Measurements from ENCODE around the gene HK1. TPM values are rescaled to one million over a fixed set of nuclear protein-coding genes. Genes with fewer than 3 reads are reported as not detected.
A peak's percentile ranks its signal among the peaks of the same experiment; 100 is the strongest.

The HK1 gene
- total RNA-seq, 1 donor from 2014 or later = 133 TPM

DNA sequence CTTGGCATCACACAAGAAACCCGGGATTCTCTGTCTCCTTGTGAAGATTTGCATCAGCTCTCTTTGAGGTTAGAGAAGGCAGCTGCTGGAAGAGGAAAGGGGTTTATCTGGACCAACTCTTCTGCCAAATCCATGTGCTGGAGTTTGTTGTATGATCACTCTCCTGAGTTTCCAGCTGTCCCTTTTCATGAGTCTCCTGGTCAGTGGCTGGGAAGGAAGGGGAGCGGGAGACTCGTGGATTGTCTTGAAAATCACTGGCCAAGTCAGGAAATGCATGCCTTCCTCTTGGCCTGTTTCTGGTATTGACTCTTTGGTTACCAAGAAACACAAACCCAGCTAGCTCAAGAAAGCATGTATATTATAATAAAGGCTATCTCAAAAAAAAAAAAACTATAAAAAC lies 99.6 kb downstream of the HK1 start:
- no peak for ATAC-seq

DNA sequence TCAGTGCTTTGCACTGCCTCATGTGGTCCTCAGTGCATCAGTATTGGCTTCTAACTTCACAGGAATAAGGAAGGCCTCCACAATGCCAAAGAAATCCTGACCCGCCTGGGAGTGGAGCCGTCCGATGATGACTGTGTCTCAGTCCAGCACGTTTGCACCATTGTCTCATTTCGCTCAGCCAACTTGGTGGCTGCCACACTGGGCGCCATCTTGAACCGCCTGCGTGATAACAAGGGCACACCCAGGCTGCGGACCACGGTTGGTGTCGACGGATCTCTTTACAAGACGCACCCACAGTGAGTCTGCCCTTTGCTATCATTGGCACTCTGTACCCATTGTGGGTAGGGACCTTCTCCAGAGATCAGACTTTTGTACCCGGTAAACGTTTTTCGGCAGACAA lies 101.5 kb downstream of the HK1 start:
- ATAC-seq = no peak

DNA sequence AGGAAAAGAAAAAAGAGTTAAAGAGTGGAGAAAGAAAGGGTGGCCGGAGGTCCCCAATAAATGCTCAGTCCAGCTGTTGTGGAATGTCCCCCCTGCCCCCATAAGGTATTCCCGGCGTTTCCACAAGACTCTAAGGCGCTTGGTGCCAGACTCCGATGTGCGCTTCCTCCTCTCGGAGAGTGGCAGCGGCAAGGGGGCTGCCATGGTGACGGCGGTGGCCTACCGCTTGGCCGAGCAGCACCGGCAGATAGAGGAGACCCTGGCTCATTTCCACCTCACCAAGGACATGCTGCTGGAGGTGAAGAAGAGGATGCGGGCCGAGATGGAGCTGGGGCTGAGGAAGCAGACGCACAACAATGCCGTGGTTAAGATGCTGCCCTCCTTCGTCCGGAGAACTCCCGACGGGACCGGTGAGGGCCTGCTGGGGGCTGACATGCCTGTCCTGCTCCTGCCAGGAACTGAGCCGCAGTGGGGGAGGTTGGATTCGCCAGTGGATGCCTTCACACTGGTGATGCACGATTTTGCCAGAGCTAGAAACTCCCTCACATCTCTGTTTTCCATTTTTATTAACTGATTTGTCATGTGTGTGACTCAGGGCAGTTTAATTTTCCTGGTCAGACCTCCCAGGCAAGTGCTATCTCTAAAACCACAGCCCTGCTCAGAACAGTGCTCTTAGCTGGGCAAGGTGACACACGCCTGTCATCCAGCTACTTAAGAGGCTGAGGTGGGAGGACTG lies 104.3 kb downstream of the HK1 start:
- peak; percentile 42 for ATAC-seq

DNA sequence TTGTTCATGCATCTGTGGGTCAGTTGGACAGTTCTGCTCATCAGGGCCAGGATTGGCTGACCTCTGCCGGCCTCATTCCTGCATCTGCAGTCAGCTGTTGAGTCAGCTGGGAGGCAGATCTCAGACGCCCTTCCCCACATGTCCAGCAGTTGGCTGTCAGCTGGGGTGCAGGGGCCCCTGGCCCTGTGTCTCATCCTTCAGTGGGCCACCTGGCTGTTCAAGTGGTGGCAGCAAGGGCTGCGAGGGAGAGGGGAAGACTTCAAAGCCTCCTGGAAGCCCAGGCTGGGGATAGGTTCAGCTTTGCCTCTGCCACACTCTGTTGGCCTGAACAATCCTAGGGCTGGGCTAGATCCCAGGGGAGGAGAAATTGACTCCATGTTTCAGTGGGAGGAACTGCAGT lies 105.3 kb downstream of the HK1 start:
- ATAC-seq = no peak

DNA sequence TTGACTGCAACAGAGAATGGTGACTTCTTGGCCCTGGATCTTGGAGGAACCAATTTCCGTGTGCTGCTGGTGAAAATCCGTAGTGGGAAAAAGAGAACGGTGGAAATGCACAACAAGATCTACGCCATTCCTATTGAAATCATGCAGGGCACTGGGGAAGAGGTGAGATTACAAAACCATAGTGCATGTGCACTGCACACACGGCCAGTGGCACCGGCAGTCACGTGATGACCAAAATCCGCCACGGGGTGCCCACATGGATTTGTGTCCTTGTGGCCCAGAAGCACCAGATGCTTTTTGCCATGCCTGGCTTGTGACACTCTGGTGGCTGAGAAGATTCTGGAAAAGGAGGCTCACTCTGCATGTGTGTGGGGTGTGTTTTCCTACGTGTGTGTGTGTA lies 106.0 kb downstream of the HK1 start:
- ATAC-seq = no peak

DNA sequence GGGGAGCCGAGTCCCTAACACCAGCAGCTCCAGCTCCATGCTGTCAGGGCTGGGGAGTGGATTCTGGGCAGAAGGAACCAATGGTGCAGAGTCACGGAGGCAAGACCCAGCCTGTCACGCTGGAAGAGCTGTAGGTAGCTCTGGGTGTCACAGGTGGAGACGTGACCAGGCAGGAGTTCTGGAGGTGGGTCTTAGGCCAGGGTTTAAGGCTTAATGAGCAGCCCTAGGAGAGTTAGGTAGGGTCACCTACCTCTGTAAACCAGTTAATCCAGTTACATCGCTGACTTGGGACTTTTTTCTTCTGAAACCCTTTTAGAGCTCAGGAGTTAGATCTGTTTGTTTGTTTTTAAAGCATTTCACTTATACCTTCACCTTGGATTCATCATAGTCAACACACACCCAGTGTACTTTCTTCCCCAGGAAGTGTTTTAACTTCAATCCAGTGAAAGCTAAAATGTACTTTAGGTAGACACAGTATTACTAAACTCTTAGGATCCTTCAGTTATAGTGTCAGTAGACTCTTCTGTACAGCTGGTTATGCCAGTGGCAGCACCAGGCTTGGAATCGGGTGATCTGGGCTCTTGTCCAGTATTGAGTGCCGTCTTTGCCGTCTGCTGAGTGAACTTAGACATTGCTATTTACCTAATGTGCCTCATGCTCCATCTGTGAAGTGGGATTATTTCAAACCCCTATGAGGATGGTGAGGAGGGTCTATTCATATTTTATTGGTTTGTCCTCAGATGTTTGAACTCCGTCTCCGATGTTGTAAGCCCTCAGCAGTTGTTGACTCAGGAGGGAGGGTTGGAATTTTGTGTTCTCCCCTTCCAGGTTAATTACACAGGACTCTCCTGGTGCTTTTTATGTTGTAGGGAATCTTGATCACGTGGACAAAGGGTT lies 107.4 kb downstream of the HK1 start:
- ATAC-seq = peak; percentile 94

DNA sequence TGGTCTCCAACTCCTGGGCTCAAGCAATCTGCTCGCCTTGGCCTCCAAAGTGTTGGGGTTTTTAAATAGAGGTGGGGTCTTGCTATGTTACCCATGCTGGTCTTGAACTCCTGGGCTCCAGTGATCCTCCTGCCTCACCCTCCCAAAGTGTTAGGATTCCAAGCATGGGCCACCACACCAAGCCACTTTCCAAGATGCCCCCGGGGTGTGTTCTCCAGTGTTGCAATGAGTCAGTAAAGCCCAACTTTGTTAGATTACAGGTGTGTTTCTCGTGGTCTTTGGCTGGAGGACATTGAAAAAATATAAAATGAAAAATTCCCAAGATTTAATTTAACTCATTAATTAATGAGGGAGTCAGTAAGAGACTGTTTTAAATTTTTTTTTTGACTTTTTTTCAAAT lies 109.2 kb downstream of the HK1 start:
- ATAC-seq = no peak

DNA sequence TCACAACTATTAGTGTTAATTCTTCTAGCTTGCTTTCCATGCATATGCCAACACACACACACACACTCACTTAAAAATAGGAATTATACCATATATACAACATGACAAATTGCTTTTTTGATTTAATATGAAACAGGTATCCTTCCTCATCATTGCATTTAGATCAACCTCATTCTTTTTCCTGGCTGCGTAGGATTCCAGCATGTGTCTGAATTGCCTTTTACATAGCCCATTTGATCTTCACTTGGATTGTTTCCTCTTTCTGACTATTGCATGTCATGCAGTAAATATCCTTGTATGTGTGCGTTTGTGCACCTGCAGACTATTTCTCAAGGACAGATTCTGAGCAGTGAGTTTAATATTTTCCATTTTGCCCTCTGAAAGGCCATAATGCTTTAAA lies 110.2 kb downstream of the HK1 start:
- ATAC-seq = no peak

DNA sequence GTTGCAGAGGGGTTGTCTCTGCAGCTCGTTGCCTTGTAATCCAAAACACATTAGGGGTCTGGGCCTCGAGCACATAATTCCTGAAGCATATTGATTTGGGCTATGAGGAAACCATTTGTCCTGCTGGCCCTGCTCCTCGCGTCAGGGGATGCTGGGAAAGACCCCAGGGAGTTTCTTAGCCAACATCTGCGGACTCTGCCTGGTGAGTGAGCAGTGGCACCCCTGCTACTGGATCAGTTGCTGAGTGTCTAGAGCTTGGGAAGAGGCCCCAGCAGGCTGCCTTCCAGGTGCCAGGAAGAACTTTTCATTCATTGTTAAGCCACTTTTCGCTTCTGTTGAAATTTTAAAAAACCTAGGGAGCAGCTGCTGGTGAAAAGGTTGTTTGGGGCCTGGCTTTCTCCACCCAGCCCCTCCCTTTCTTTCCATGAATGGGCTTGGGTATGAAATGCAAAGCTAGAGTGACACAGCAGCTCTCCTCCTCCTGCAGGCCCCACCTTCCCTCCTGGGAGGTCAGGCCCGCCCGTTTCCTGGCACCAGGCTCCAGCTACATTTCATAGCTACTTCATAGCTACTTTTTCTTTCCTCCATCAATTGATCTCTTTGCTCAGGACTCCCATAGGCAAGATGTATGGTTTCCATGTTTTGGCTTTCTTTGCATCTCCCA lies 111.7 kb downstream of the HK1 start:
- peak; percentile 67 for ATAC-seq

DNA sequence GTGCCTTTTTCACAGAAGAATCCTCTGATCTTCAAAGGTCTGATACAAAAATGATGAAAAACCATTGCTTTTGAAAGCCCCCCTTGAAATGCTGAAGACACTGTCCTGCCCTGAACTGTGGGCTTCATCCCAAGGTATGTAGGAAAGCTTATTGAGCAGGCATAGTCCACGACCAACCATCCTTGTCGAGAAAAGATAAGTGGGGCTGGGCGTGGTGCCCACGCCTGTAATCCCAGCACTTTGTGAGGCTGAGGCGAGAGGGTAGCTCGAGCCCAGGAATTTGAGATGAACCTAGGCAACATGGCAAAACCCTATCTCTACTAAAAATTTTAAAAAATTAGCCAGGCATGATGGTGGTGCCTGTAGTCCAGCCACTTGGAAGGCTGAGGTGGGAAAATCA lies 112.9 kb downstream of the HK1 start:
- ATAC-seq = no peak

DNA sequence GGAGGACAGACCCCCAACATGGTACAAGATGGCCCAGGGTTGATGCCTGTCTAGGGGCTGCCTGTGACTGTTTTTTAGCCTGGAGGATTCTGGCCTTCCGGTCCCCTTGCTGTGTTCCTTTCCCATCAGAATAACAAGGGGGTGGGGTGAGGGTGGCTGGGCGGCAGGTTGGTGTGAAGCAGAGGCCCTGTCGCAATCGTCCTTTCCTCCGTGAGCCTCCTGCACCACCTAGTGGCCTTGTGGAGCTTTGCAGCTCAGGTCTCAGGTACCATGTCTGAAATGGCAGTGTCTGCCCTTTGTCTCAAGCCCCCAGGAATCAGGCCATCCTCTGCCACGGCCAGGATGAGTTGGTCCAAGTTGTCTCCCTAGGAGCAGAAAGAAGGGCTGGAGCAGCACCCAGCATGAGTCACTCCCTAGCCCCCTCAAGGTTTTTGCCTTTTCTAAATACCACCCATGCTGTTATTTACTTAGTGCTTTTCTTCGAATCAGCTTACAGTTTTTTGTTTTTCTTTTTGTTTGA lies 114.2 kb downstream of the HK1 start:
- ATAC-seq = peak; percentile 89

DNA sequence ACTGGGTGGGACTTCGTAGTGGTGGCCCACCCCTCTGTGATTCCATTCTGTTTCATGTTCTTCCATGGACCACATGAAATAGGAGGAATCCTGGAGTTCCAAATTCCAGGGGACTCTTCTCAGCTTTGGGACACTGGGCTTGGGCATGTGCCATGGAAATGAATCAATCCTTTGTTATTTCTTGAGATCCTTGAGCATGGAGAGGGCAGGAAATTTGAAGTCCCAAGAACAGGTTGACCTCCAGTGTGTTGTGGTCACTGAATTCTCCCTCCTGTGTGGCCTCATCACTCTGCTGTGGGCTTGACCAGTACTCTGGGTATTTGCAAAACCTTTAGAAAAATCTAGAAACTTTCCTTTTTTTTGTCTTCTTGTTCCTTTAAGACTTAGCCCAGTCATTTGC lies 115.7 kb downstream of the HK1 start:
- ATAC-seq = no peak

DNA sequence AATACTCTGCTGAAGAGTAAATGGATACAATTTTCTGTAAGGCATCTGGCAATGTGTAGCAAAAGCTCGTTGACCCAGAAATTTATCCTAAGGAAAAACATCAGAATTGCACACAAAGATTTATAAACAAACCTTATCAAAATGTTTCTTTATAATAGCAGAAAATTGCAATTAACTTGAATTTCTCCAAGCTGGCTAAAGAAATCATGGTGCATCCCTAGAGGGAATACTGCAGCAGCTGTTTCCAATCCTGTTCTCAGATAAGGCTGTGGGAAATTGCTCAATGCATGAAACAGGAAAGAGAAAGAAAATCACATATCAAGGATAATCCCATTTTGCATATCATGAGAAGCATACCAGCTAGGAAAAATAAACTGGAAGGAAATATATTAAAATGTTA lies 119.7 kb downstream of the HK1 start:
- ATAC-seq = no peak

DNA sequence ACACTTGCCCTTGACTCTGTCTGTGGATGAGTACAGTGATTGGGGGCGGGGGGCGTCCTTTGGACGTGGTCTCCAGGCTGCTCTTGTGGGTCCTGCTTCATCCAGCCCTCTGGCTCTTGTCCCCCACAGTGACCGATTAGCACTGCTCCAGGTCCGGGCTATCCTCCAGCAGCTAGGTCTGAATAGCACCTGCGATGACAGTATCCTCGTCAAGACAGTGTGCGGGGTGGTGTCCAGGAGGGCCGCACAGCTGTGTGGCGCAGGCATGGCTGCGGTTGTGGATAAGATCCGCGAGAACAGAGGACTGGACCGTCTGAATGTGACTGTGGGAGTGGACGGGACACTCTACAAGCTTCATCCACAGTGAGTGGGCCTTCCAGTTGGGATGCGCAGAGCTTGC lies 120.2 kb downstream of the HK1 start:
- peak; percentile 4 for ATAC-seq

DNA sequence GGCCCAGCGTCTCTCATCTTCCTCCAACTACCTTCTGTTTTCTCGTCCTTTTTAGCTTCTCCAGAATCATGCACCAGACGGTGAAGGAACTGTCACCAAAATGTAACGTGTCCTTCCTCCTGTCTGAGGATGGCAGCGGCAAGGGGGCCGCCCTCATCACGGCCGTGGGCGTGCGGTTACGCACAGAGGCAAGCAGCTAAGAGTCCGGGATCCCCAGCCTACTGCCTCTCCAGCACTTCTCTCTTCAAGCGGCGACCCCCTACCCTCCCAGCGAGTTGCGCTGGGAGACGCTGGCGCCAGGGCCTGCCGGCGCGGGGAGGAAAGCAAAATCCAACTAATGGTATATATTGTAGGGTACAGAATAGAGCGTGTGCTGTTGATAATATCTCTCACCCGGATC lies 122.6 kb downstream of the HK1 start:
- ATAC-seq = no peak

DNA sequence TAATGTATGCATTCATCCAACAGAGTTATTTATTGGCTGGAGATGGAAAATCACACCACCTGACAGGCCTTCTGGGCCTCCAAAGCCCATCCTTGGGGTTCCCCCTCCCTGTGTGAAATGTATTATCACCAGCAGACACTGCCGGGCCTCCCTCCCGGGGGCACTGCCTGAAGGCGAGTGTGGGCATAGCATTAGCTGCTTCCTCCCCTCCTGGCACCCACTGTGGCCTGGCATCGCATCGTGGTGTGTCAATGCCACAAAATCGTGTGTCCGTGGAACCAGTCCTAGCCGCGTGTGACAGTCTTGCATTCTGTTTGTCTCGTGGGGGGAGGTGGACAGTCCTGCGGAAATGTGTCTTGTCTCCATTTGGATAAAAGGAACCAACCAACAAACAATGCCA lies 123.1 kb downstream of the HK1 start:
- no peak for ATAC-seq

DNA sequence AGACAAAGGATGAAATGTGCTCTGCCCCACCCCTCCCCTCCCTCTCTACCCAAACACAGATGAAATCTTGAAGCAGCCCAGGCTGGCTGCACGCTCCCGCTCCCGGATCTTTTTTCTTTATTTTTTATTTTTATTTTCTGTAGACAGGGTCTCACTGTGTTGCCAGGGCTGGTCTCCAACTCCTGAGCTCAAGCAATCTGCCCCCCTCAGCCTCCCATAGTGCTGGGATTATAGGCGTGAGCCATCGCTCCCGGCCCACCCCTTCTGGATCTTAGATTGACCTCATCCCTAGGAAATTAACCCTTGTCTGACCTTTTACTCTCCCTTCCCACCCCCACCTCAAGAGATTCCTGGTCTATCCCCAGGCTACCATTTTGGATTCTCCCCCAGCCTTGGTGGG lies 124.1 kb downstream of the HK1 start:
- ATAC-seq = no peak

DNA sequence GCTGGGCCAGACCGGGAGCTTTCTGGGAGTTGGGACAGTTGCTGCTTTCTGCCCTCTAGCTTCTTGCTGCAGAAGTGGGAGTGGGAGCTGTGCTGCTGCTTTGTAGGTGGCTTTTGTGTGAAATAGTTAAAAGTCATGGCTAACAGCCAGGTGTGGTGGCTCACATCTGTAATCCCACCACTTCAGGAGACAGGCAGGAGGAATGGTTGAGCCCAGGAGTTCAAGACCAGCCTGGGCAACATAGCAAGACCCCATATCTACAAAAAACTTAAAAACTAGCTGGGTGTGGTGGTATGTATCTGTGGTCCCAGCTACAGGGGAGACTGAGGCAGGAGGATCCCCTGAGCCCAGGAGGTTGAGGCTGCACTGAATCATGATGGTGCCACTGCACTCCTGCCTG lies 124.8 kb downstream of the HK1 start:
- no peak for ATAC-seq

DNA sequence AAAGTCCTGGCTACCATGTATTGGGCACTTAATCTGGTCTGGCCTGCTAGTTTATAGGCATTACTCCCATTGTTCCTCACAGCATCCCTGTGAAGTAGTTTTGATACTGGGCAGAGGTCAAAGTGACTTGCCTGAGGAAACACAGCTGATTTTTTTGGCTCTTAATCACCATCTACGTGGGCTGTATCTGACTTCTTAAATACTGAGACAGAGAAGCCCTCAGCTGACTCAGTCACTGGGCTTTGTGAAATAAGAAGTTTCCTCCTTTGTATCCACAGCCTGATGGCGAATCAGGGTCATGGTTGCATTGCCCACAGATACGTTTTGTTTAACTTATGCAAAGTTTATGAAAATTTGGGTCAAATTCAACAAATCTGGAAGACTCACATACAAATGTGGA lies 125.2 kb downstream of the HK1 start:
- no peak for ATAC-seq

DNA sequence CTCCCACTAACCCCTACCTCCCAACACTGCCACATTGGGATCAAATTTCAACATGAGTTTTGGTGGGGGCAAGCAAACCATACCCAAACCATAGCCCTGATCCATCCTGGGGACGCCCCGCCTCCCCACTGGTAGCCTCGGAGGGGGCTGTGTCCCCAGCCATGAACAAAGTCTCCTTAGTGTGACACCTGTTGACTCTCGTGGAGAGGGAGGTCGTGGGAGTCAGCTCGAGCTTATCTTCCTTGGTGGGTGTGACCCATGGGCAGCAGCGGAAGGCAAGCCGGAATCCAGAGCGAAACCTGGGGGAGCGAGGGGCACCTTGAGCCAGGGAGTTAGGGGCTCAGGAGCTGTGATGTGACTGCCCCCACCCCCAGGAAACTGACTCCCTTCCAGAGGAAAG lies 126.5 kb downstream of the HK1 start:
- ATAC-seq = no peak

DNA sequence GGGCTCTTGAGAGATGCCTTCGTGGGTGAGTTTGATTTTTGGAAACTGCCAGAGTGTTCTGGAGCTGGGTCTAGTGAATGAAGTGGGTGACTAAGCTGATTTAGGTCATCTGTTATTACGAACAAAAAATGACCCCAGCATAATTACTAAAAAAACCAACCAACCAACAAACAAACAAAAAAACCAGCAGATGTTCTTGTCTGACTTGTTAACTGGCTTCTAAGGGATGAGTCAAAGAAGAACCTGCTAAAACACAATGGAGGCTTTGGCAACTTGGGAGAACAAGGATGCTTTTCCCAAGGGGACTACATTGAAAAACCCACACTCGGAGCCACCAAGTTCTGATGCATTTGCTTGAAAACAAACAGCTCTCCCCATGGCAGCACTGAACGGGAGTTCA lies 126.9 kb downstream of the HK1 start:
- no peak for ATAC-seq

DNA sequence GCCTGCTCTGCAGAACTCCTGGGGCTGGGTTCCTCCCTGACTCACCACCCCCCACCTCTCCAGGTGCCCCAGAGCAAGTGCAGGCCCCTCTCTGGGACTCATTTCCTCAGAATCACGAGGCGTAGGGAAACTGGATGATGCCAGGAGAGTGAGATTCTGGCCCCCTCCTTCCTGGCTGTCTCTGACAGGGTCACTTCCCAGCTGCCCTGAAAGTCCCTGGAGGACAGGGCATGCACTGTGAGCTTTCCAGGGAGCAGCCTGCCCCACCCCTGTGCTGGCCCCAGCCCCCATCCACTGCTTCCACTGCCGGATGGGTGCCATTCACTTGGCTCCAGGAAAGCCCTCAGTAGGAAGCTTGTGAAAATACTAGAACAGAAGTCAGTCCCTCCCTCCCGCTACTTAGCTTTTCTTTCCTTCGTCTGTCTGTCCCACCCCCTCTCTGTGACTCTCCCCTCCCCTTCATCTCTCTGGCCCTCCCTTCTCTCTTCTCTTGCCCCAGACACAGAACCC lies 128.1 kb downstream of the HK1 start:
- ATAC-seq = no peak
